Uterus (tissue), 2 donors: ENCODE measurements around the gene RPUSD4.

Source experiments
- CTCF ChIP-seq, 4 experiments: fragments of 200-600 bp in 2 of 4; fragments of 450-650 bp in 2 of 4; sonication (generic) in 2 of 4; IDR thresholded peaks; one replicate each; pipeline ENCODE4 v1.5.1; 2016 to 2019; ENCODE audit warnings: antibody characterized with exemption in 4 of 4, mild to moderate bottlenecking in 2 of 4, moderate library complexity in 1 of 4
- POLR2A ChIP-seq, 2 donors: fragments of 450-650 bp; IDR thresholded peaks; one replicate each; pipeline ENCODE4 v1.6.1; 2016; ENCODE audit warnings: antibody characterized with exemption in 2 of 2, mild to moderate bottlenecking in 1 of 2, moderate library complexity in 1 of 2

GRCh38 chr11:126164781-126165180 lies 46.7 kb downstream of the RPUSD4 start:
- TF ChIP-seq CTCF (IDR thresholded peaks at IDR 0.05) (no peak), POLR2A (IDR thresholded peaks at IDR 0.05) (no peak)
